Measurements from ENCODE around the gene TMEM14A. TPM values are rescaled to one million over a fixed set of nuclear protein-coding genes. Genes with fewer than 3 reads are reported as not detected.
"Not testable (repeated sequence)": the region's sequence is repeated elsewhere in the genome, so short reads cannot be mapped to it uniquely, and the experiment has no call there.

TMEM14A gene
- total RNA-seq, 1 experiment from 2014 or later, result 61.3 TPM

GRCh38 chr6:52691718-52692117 is 20.8 kb downstream of the TMEM14A start:
- H3K27me3 ChIP-seq (ENCODE audit: low read length), result no peaks in the 10 kb centered on the region
- H3K27ac ChIP-seq (ENCODE audit: low read length), result no peak overlapping the region
- H3K4me3 ChIP-seq (ENCODE audit: low read length), result no peak overlapping the region
- no peak overlapping the region for H3K9ac ChIP-seq (ENCODE audit: low read length)
- no peaks in the 10 kb centered on the region for H3K4me1 ChIP-seq (ENCODE audit: low read length)
- H2AFZ ChIP-seq (ENCODE audit: low read length), result no peak overlapping the region
- no peak overlapping the region for H3K4me2 ChIP-seq (ENCODE audit: low read depth, low read length, poor library complexity, severe bottlenecking)
- no peaks in the 10 kb centered on the region for H3K9me3 ChIP-seq (ENCODE audit: low read length)
- no peaks in the 10 kb centered on the region for H4K20me1 ChIP-seq (ENCODE audit: insufficient read depth, low read depth, low read length)
- no peaks in the 10 kb centered on the region for H3K79me2 ChIP-seq (ENCODE audit: low read length)
- no peaks in the 10 kb centered on the region for H3K9me2 ChIP-seq (replicated peaks; ENCODE audit: insufficient read depth, low read length)
- peaks cover 7% of the 10 kb centered on the region; the same call in 1 of the 2 replicates for H3K36me3 ChIP-seq (ENCODE audit: insufficient read depth, low read length)
- no peak for DNase-seq

GRCh38 chr6:52693773-52694172 is 22.9 kb downstream of the TMEM14A start:
- no peak overlapping the region for H3K27ac ChIP-seq (ENCODE audit: low read length)
- H3K79me2 ChIP-seq (ENCODE audit: low read length), result no peaks in the 10 kb centered on the region
- no peak overlapping the region for H3K9ac ChIP-seq (ENCODE audit: low read length)
- no peaks in the 10 kb centered on the region for H4K20me1 ChIP-seq (ENCODE audit: insufficient read depth, low read depth, low read length)
- no peaks in the 10 kb centered on the region for H3K27me3 ChIP-seq (ENCODE audit: low read length)
- no peak overlapping the region for H2AFZ ChIP-seq (ENCODE audit: low read length)
- no peaks in the 10 kb centered on the region for H3K9me3 ChIP-seq (ENCODE audit: low read length)
- no peaks in the 10 kb centered on the region for H3K9me2 ChIP-seq (replicated peaks; ENCODE audit: insufficient read depth, low read length)
- no peak overlapping the region for H3K4me3 ChIP-seq (ENCODE audit: low read length)
- H3K36me3 ChIP-seq (ENCODE audit: insufficient read depth, low read length), result peaks cover 7% of the 10 kb centered on the region; the same call in 1 of the 2 replicates
- no peak overlapping the region for H3K4me2 ChIP-seq (ENCODE audit: low read depth, low read length, poor library complexity, severe bottlenecking)
- peaks cover 10% of the 10 kb centered on the region for H3K4me1 ChIP-seq (ENCODE audit: low read length)
- DNase-seq, result no peak

- Histone ChIP-seq H3K36me3 (ENCODE audit: insufficient read depth, low read length) (peaks cover 7% of the 10 kb centered on the region; the same call in 1 of the 2 replicates), H3K4me2 (ENCODE audit: low read depth, low read length, poor library complexity, severe bottlenecking) (no peak overlapping the region), H3K9me2 (replicated peaks; ENCODE audit: insufficient read depth, low read length) (no peaks in the 10 kb centered on the region)
Observed at GRCh38 chr6:52694404-52694803, 23.5 kb downstream of the TMEM14A start.

GRCh38 chr6:52696418-52696817 is 25.5 kb downstream of the TMEM14A start:
- peak; percentile 48 for DNase-seq
- no peaks in the 10 kb centered on the region for H3K9me2 ChIP-seq (replicated peaks; ENCODE audit: insufficient read depth, low read length)
- H2AFZ ChIP-seq (ENCODE audit: low read length), result no peak overlapping the region
- H3K36me3 ChIP-seq (ENCODE audit: insufficient read depth, low read length), result peaks cover 7% of the 10 kb centered on the region; the same call in 1 of the 2 replicates
- no peaks in the 10 kb centered on the region for H3K27me3 ChIP-seq (ENCODE audit: low read length)
- H3K4me1 ChIP-seq (ENCODE audit: low read length), result peaks cover 10% of the 10 kb centered on the region
- no peak overlapping the region for H3K4me3 ChIP-seq (ENCODE audit: low read length)
- no peak overlapping the region for H3K9ac ChIP-seq (ENCODE audit: low read length)
- H3K79me2 ChIP-seq (ENCODE audit: low read length), result no peaks in the 10 kb centered on the region
- H3K4me2 ChIP-seq (ENCODE audit: low read depth, low read length, poor library complexity, severe bottlenecking), result no peak overlapping the region
- H3K9me3 ChIP-seq (ENCODE audit: low read length), result no peaks in the 10 kb centered on the region
- H3K27ac ChIP-seq (ENCODE audit: low read length), result no peak overlapping the region
- no peaks in the 10 kb centered on the region for H4K20me1 ChIP-seq (ENCODE audit: insufficient read depth, low read depth, low read length)

More at GRCh38 chr6:52694404-52694803, 23.5 kb downstream of the TMEM14A start:
- H3K4me3 ChIP-seq (ENCODE audit: low read length), result no peak overlapping the region
- no peak overlapping the region for H3K9ac ChIP-seq (ENCODE audit: low read length)
- H3K4me1 ChIP-seq (ENCODE audit: low read length), result peaks cover 10% of the 10 kb centered on the region
- no peaks in the 10 kb centered on the region for H3K9me3 ChIP-seq (ENCODE audit: low read length)
- DNase-seq, result no peak
- H3K27me3 ChIP-seq (ENCODE audit: low read length), result no peaks in the 10 kb centered on the region
- no peak overlapping the region for H2AFZ ChIP-seq (ENCODE audit: low read length)
- H4K20me1 ChIP-seq (ENCODE audit: insufficient read depth, low read depth, low read length), result no peaks in the 10 kb centered on the region
- no peak overlapping the region for H3K27ac ChIP-seq (ENCODE audit: low read length)
- H3K79me2 ChIP-seq (ENCODE audit: low read length), result no peaks in the 10 kb centered on the region

- no peak overlapping the region for H3K4me3 ChIP-seq (ENCODE audit: low read length)
- DNase-seq, result no peak
- no peaks in the 10 kb centered on the region for H3K79me2 ChIP-seq (ENCODE audit: low read length)
- H2AFZ ChIP-seq (ENCODE audit: low read length), result no peak overlapping the region
- no peak overlapping the region for H3K27ac ChIP-seq (ENCODE audit: low read length)
- H3K4me1 ChIP-seq (ENCODE audit: low read length), result peaks cover 10% of the 10 kb centered on the region
- peaks cover 7% of the 10 kb centered on the region; the same call in 1 of the 2 replicates for H3K36me3 ChIP-seq (ENCODE audit: insufficient read depth, low read length)
- H3K27me3 ChIP-seq (ENCODE audit: low read length), result no peaks in the 10 kb centered on the region
- H3K9me2 ChIP-seq (replicated peaks; ENCODE audit: insufficient read depth, low read length), result no peaks in the 10 kb centered on the region
- no peak overlapping the region for H3K4me2 ChIP-seq (ENCODE audit: low read depth, low read length, poor library complexity, severe bottlenecking)
- no peaks in the 10 kb centered on the region for H4K20me1 ChIP-seq (ENCODE audit: insufficient read depth, low read depth, low read length)
- H3K9ac ChIP-seq (ENCODE audit: low read length), result no peak overlapping the region
- H3K9me3 ChIP-seq (ENCODE audit: low read length), result no peaks in the 10 kb centered on the region
Observed at GRCh38 chr6:52697903-52698302, 27.0 kb downstream of the TMEM14A start.

- Histone ChIP-seq H3K9me2 (replicated peaks; ENCODE audit: insufficient read depth, low read length) (no peaks in the 10 kb centered on the region), H3K9ac (ENCODE audit: low read length) (no peak overlapping the region), H2AFZ (ENCODE audit: low read length) (no peak overlapping the region), H4K20me1 (ENCODE audit: insufficient read depth, low read depth, low read length) (no peaks in the 10 kb centered on the region), H3K27ac (ENCODE audit: low read length) (no peak overlapping the region), H3K36me3 (ENCODE audit: insufficient read depth, low read length) (no peaks in the 10 kb centered on the region), H3K9me3 (ENCODE audit: low read length) (no peaks in the 10 kb centered on the region), H3K79me2 (ENCODE audit: low read length) (no peaks in the 10 kb centered on the region), H3K27me3 (ENCODE audit: low read length) (no peaks in the 10 kb centered on the region), H3K4me3 (ENCODE audit: low read length) (no peak overlapping the region), H3K4me1 (ENCODE audit: low read length) (no peaks in the 10 kb centered on the region), H3K4me2 (ENCODE audit: low read depth, low read length, poor library complexity, severe bottlenecking) (no peak overlapping the region)
- DNase-seq, result no peak
Observed at GRCh38 chr6:52704060-52704459, 33.1 kb downstream of the TMEM14A start.

- H3K4me1 ChIP-seq (ENCODE audit: low read length); DNase-seq; H3K4me3 ChIP-seq (ENCODE audit: low read length); H3K9ac ChIP-seq (ENCODE audit: low read length); H2AFZ ChIP-seq (ENCODE audit: low read length); H3K27ac ChIP-seq (ENCODE audit: low read length); H3K9me3 ChIP-seq (ENCODE audit: low read length); H4K20me1 ChIP-seq (ENCODE audit: insufficient read depth, low read depth, low read length); H3K4me2 ChIP-seq (ENCODE audit: low read depth, low read length, poor library complexity, severe bottlenecking); H3K27me3 ChIP-seq (ENCODE audit: low read length); H3K36me3 ChIP-seq (ENCODE audit: insufficient read depth, low read length); H3K79me2 ChIP-seq (ENCODE audit: low read length); H3K9me2 ChIP-seq (replicated peaks; ENCODE audit: insufficient read depth, low read length): not testable (repeated sequence)
Observed at GRCh38 chr6:52704781-52705502, 34.0 kb downstream of the TMEM14A start.

GRCh38 chr6:52706001-52706400 is 35.1 kb downstream of the TMEM14A start:
- no peaks in the 10 kb centered on the region for H3K36me3 ChIP-seq (ENCODE audit: insufficient read depth, low read length)
- no peaks in the 10 kb centered on the region for H3K9me2 ChIP-seq (replicated peaks; ENCODE audit: insufficient read depth, low read length)
- no peak for DNase-seq
- H3K4me1 ChIP-seq (ENCODE audit: low read length), result no peaks in the 10 kb centered on the region
- no peak overlapping the region for H3K27ac ChIP-seq (ENCODE audit: low read length)
- H3K9me3 ChIP-seq (ENCODE audit: low read length), result no peaks in the 10 kb centered on the region
- no peaks in the 10 kb centered on the region for H4K20me1 ChIP-seq (ENCODE audit: insufficient read depth, low read depth, low read length)
- no peaks in the 10 kb centered on the region for H3K79me2 ChIP-seq (ENCODE audit: low read length)
- no peak overlapping the region for H2AFZ ChIP-seq (ENCODE audit: low read length)
- H3K4me3 ChIP-seq (ENCODE audit: low read length), result no peak overlapping the region
- H3K27me3 ChIP-seq (ENCODE audit: low read length), result no peaks in the 10 kb centered on the region
- no peak overlapping the region for H3K4me2 ChIP-seq (ENCODE audit: low read depth, low read length, poor library complexity, severe bottlenecking)
- no peak overlapping the region for H3K9ac ChIP-seq (ENCODE audit: low read length)

Data from Karpas-422 (cell line).